ENCODE data around the gene IGFBP5.

GRCh38 chr2:216721141-216721540, 25.8 kb upstream of the IGFBP5 start:
- TF ChIP-seq CTCF (IDR thresholded peaks at IDR 0.05; ENCODE audit: insufficient read depth, low read length) = no peak
- TF ChIP-seq GABPA (IDR thresholded peaks at IDR 0.05; ENCODE audit: low read depth) = no peak
- TF ChIP-seq POLR2AphosphoS5 (IDR thresholded peaks at IDR 0.05; ENCODE audit: low read depth) = no peak
- no peak for TF ChIP-seq REST (IDR thresholded peaks at IDR 0.05; ENCODE audit: insufficient replicate concordance, low read depth)
- no peak for TF ChIP-seq SPI1 (IDR thresholded peaks at IDR 0.05; ENCODE audit: borderline replicate concordance, low read depth)
